Activated CD4-positive, alpha-beta T cell treated with anti-CD3 and anti-CD28 coated beads for 4 hours (primary cell): ENCODE data around the gene KRTAP5-1.
"Not testable (repeated sequence)": the region's sequence is repeated elsewhere in the genome, so short reads cannot be mapped to it uniquely, and the experiment has no call there.

Experiments used
- DNase-seq, 2 donors: peaks; one replicate each; pipeline ENCODE4 v3.0.0-alpha.2; 2020

KRTAP5-1 gene

DNA sequence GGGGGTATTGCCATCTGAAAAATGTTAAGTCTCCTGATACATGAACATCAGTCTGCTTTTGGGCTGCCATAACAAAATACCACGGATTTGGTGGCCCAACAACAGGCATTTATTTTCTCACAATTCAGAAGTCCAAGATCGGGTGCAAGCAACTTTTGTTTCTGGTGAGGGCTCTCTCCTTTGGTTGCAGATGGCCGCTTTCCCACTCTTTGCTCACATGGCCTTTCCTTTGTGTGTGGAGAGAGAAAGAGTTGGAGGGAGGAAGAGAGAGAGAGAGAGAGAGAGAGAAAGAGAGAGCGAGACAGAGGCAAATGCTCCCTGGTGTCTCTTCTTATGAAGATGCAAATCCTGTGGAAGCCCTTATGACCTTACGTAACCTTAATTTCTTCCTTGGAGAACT is 15.5 kb upstream of the KRTAP5-1 start:
- no peak for DNase-seq

DNA sequence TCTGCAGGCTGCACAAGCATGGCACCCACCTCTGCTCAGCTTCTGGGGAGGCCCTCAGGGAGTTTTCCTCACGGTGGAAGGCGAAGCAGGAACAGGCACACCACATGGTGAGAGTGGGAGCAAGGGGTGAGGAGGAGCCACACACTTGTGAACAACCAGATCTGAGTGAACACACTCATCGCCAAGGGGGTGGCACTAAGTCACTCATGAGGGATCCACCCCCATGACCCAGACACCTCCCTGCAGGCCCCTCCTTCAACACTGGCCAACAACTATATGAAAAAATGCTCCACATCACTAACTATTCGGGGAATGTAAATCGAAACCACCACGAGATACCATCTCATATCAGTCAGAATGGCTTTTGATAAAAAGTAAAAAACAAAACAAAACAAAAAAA is 13.7 kb upstream of the KRTAP5-1 start:
- no peak for DNase-seq

DNA sequence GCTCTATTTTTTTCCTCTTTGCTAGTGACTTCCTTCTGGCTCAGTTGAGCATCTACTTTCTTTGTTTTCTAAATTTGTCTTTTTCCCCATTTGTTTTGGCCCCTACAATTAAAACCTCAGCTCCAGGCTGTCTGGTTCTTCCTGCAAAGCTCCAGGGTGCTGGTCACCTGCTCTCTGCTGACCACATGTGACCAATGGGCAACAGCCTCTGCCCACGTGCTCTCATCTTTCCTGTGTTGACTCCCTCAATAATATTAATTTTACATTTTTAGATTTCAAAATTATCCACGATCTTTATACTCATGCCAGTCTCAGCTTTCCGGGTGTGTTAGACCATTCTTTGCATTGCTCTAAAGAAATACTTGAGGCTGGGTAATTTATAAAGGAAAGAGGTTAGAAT is 13.3 kb upstream of the KRTAP5-1 start:
- not testable (repeated sequence) for DNase-seq

DNA sequence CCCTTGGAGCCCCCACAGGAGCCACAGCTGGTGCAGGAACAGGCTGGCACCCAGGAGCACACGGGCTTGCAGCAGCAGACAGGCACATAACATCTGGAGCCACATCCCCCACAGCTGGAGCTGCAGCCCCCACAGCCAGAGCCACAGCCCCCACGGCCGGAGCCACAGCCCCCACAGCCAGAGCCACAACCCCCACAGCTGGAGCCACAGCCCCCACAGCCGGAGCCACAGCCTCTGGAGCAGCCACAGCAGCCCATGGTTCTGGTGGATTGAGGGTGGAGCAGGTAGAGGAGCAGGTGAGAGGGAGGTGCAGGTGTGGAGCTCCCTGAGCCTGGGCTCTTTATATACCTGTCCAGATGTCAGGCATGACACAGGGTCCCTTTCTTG is 12.9 kb upstream of the KRTAP5-1 start, which contains the start of gene KRTAP5-2:
Gene KRTAP5-2, minus strand, starts transcription at position 301 of the 387 bp plus-strand sequence. Its CDS starts 44 bp downstream, at position 257.
- DNase-seq: no peak

DNA sequence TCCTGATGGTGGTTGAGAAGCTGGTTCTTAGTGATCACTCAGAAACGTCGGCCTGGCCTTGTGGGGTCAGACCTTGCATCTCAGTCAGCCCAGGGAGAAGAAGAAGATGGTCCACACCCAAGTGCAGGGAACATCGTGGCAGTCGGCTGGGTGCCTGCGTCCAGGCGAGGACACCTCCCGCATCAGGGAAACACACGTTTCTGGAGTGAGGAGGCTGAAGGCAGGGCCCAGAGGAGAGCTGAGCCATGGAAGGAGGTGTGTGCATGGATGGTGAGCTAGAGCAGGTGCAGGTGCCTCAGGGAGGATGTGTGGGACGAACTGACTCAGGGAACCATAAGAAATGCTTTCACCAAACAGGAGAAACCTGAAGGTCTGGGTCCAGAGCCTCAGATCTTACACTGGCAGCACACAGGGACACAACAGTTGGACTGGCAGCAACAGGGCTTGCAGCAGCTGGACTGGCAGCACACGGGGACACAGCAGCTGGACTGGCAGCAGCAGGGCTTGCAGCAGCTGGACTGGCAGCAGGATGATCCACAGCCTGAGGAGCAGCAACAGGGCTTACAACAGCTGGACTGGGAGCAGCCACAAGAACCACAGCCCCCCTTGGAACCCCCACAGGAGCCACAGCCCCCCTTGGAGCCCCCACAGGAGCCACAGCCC is 12.4 kb upstream of the KRTAP5-1 start:
- DNase-seq: no peak

DNA sequence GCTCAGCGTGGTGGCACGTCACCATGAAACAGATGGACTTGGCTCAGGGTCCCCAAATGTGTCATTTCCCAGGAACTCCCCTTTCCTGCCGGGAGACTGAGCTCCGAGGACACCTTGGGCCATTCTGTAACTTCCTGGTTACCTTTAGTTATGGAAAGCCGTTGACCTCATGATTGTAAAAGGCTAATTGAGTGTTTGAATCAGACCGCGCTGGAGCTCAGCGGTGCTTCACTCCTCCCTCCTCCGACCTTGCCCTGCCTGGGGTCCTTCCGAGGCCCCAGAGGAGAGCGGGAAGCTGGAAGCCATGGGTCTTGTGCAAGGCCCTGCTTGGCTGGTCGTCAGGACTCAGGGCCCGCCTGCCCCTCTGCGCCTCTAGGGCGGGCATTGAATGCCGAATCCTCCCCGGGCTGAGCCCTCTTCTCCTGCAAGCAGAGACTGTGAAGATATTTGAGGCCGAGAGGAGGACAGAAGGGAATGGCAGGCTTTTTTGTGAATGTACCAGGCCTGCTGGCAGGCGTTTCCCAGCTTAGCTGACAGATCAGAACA is 11.6 kb upstream of the KRTAP5-1 start:
- DNase-seq: not testable (repeated sequence)

DNA sequence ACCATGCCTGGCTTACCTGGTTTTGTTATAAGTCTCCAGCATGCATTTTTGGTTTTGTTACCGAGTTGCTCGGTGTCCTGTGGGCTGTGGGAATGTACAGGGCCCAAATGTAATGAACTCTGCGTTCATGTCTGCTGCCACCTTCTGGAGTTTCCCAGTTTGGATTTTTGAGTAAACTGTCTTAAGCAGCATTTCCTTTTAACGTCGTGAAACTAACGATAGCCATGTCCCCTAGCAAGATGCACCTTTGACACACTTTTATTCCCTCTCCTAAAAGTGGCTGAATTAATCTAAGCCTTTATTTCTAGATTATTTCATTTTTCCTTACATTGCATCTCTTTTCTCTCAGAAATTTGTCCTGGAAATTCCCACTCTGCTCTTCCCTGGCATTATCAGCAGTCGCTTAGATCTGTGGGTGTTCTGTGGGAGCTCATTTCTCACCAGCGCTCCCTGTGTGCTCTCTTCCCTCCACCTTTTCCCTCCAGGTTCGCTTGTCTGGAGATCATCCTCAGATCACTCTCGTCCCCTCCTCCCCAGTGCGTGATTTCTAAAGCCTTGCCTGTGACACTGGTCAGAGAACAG is 11.0 kb upstream of the KRTAP5-1 start:
- not testable (repeated sequence) for DNase-seq

DNA sequence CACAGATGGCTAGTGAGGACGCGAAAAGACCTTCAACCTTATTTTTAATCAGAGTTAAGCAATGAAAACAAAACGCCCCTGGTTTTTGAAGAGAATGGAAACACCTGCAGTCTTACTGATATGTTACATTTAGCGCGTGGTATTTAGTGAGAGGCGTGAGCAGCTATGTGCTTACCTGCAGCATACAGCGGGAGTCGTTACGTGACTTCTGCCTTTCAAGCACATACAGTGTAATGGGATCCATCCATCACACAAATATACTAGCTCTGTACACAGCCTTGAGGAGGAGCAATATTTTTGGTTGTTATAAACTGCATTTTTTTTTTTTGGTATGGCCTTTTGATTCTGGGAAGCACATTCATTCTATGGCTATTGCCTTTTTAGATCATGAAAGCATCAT is 7.5 kb upstream of the KRTAP5-1 start:
- no peak for DNase-seq

DNA sequence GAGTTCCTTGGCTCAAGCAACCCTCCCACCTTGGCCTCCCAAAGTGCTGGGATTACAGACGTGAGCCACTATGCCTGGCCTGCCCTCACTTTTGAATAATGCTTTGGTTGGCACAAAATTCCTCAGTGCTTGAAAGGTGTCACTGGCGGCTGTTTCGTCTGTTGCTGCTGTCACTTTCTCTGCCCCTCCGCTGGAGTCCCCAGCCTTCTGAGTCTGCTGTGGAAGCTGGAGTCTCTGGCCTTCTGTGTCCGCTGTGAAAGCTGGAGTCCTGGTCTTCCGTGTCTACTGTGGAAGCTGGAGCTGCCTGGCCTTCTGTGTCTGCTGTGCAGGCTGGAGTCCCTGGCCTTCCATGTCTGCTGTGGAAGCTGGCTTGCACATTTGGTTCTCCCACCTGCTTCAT is 4.9 kb upstream of the KRTAP5-1 start:
- DNase-seq: no peak

DNA sequence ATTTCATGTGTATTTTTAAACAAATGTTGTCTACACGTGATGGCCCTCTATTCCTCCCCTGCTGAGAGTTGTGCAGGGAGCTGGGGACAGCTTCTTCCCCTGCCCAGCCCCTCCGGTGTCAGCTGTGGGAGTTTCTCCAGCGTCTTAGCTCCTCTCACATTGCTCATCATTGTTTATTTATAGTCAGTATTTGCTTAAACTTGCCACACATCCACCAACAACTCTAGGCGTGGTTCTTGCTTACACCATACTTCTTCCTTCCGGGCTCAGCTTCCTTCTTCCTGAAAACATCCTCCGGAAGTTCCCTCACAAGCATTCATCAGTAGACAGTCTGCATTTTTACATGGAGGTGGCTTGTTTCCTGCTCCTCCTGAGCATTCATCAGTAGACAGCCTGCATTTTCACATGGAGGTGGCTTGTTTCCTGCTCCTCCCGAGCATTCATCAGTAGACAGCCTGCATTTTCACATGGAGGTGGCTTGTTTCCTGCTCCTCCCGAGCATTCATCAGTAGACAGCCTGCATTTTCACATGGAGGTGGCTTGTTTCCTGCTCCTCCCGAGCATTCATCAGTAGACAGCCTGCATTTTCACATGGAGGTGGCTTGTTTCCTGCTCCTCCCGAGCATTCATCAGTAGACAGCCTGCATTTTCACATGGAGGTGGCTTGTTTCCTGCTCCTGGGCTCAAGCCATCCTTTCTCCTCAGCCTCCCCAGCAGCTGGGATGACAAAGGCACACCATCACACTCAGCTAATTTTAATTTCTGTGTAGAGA is 4.3 kb upstream of the KRTAP5-1 start:
- not testable (repeated sequence) for DNase-seq

DNA sequence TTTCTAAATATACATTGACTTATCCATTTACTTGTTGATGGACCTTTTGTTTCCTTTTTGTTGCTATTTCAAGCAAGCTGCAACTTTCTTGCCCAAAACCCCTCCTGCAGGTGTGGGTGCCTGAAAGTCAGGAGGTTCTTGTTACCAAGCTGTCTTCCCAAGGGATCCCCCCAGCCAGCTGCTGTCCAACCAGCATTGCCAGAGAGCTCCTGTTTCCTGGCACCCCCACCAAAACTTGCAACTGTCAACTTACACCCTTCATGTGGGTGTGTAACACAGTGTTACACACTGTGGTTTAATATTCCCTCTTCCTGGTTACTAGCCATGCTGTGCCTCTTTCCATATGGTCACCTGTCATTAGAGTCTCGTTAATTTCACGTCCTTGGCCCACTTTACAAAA is 1.6 kb upstream of the KRTAP5-1 start:
- no peak for DNase-seq

DNA sequence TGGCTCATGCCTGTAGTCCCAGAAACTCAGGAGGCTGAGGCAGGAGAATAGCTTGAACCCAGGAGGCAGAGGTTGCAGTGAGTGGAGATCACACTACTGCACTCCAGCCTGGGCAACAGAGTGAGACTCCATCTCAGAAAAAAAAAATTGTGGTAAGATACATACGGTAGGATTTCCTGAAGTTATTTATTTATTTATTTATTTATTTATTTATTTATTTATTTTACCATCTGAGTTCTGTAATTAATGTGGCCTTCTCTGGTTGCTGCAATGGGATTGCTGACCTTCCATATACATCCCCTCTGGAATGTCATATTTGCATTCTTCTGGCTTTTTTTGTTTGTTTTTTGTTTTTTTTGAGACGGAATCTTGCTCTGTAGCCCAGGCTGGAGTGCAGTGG is 2.2 kb downstream of the KRTAP5-1 start:
- DNase-seq: not testable (repeated sequence)

DNA sequence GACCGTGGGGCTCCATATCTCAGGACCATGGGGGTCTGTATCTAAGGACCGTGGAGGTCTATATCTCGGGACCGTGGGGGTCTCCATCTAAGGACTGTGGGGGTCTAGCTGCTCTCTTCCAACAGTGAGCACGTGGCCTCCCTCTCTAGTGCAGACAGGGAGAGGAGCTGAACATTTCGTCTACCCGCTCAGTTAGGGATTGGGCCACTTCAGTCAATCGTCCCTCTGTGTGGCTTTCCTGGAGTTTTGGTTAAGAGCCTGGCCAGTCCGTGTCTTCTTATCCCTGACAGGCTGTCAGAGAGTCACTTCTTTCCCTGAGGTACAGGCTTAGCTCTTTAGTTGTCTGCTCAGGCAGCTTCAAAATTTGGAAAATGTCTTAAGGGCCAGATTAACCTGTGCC is 3.1 kb downstream of the KRTAP5-1 start:
- no peak for DNase-seq

DNA sequence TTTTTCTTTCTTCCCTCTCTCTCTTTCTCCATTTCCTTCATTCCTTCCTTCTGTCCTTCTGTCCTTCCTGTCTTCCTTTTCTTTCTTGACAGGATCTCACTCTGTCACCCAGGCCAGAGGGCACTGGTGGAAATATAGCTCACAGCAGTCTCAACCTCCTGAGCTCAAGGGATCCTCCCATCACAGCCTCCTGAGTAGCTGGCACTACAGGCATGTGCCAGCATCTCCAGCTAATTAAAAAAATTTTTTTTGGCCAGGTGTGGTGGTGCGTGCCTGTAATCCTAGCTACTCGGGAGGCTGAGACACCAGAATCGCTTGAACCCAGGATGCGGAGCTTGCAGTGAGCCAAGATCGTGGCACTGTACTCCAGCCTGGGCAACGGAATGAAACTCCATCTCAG is 8.3 kb downstream of the KRTAP5-1 start:
- no peak for DNase-seq

DNA sequence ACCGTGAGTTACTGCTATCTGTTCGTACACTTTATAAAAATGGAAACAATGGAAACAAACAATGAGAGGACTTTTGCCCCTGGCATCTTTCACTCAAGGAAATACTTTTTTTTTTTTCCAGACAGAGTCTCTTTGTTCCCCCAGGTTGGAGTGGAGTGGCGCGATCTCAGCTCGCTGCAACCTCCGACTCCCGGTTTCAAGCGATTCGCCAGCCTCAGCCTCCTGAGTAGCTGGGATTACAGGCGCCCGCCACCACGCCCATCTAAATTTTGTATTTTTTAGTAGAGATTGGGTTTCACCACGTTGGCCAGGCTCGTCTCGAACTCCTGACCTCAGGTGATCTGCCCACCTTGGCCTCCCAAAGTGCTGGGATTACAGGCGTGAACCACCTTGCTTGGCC is 9.3 kb downstream of the KRTAP5-1 start:
- not testable (repeated sequence) for DNase-seq

DNA sequence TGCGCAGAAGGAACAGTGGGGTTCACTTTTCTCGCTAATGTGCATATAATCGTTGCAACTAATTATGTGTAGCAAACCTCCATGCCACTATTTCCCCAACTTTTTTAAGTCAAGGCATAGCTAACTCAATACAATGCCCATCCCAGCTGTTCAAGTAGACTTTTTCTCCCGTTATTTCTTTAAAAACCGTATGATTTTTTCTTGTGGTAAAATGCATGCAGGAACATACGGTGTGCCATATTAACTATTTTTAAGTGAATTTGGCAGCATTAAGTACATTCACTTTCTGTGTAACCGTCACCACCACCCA is 10.2 kb downstream of the KRTAP5-1 start:
- no peak for DNase-seq

DNA sequence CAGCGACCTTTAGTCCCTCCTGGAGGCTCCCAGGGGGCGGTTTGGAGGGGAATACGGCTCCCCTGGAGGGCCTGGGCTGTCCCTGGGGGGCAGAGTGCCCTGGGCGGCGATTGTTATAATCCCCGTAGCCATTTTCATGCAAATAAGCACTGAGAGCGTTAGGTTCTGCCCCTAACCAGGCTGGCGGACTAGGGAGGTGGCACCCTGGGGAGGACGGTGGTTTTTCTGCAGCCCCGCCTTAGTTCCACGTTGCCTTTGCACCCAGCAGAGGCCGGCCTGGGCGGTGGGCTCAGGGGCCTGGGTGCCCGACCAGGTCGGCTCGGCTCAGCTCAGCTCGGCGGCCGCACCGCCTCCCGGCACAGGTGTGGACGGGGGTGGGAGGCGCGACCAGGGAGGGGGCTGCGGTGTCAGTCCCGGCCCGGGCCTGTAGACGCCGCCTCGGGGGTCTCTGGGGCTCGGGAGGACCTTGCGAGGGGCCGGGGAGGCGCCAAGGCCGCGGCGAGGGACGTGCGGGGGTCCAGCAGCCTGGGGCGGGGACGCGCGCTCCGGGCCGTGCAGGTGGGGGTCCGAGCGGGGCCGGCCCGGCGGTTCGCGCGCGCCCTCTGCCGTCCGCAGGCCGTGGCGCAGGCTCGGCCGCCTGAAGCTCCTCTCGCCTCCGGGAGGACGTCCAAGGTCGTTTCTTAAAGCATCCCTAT is 10.7 kb downstream of the KRTAP5-1 start:
- peak; percentile 49 to 55 for DNase-seq

DNA sequence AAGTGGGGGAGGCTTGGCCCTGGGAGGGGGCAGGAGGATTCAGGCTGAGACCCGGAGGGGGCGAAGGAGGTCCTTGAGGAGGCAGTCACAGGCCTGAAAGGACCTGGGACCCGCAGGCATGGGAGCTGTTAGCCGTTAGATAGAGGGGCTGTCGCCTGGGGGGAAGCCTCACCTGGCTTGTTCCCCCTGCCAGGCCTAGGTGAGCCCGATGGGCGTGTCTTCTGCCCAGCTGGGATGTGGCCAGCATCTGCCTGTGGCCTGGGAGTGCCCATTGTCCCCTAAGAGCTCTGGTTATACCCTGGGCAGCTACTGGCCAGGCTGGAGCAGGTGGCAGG is 11.2 kb downstream of the KRTAP5-1 start:
- no peak for DNase-seq

DNA sequence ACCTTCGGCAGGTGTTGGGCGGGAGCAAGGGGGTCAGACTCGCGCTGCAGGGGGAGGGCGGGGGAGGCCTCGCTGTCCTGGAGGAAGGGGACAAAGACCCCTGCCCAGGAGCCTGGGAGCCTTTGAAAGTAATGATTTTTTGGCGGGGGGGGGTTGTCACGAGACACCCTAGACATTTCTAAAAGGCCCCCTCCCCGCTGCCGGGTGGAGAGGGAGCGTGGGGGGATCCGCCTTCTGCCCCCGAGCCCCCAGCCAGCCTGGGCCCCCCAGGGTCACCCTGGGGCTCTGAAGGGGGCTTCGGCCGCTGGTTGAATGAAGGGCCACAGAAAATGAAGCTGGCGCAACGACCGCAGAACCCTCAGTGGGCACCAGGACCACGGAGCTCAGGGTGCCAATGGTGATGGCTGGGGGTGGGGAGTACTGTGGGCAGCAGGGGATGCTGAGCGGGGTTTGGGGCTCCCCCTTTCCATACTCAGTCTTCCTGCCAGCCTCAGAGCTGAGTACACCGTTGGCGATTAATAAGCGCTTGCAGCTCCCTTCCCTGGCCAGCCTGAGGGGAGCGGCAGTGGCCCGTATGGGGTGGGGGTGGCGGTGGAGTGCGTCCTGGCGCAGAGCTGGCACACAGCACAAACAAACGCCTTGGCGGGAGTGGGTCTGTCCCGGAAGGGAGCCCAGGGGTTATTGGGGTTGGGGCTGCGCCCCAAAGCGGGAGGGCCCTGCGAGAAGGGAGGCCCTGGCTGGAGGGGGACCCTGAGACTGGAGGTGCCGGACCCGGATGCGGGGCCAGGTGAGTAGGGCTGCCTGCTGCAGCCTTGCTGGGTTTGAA is 11.8 kb downstream of the KRTAP5-1 start:
- DNase-seq: peak in 1 of 2 donors; percentile 31

DNA sequence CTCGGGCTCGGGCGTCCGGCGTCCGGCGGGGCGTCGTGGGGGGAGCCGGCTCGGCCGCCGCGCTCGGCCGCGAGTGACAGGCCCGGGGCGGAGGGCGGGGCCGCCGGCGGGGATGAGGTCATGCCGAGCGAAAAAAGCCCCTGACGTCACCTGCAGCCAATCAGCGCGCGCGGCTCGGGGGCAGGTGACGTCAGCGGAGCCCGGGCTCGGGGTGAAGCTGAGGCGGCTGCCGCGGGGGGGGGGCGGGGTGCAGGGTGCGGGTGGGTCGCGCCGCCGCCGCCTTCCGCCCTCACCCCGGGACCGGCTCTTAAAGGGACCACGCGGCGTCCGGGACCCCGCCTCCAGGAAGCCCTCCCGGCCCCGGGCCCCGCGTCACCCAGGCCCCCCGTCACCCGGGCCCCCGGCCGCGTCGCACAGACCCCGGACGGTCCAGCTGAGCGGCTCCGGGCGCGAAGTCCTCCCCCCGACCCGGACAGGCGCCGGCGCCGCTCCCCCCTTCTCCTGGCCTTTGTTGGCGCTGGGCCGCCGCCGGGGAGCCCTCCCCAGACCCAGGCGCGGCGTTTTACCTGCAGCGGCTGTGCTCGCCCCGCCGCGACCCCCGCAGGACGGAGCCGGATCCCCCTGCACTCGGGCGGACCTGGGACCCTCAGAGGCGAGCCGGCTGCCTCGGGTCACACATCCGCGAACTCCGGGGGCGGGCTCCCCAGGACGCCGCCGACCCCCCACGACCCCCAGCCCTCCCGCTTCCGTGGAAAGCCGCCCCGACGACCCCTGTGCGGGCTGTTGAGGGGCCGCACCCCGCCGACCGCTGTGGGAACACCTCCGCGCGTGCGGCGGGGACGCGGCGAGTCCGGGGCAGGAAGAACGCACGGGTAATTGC is 12.6 kb downstream of the KRTAP5-1 start, which contains the start of gene DUSP8:
Gene DUSP8, minus strand, starts transcription at position 75 of the 880 bp plus-strand sequence. CDS start 6,445 bp downstream, outside the sequence.
- peak; percentile 96 to 97 for DNase-seq

DNA sequence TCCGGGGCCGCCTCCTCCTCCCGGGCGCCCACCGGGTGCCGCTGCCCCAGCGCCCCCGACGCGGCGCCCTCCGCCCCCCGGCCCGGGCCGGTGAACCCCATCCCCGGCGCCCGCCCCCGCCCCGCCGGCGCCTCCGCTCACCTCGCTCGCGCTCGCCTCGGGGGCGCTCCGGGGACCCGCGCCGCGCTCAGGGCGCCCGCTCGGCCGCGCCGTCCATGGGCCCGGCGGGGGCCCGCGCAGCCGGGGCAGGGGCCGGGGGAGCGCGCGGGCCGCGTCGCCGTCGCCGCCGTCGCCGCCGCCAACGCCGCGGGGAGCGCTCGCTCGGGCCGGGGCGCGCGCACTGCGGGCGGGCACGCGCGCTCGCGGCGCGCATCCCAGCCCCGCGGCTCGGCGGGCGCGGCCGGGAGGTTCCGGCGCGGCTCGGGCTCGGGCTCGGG is 13.3 kb downstream of the KRTAP5-1 start:
- no peak for DNase-seq
